Retinal pigment epithelial cell (primary cell): ENCODE data around the gene PODXL.
"Not testable (repeated sequence)": the region's sequence is repeated elsewhere in the genome, so short reads cannot be mapped to it uniquely, and the experiment has no call there.

Source experiments
- DNase-seq: peaks from one replicate; pipeline ENCODE4 v3.0.0-alpha.2; 2010; ENCODE audit warnings: low read depth
- H3K4me3 ChIP-seq: 2 replicates; pipeline ENCODE4 v1.5.1; 2011; ENCODE audit warnings: mild to moderate bottlenecking, low read length, control low read depth, moderate library complexity
- TF ChIP-seq, protein P1 (sequence below): conservative IDR thresholded peaks from 2 replicates; pipeline ENCODE4 v1.5.1; 2011; ENCODE audit warnings: low read depth, low read length, control low read depth, inconsistent platforms

Gene PODXL

DNA sequence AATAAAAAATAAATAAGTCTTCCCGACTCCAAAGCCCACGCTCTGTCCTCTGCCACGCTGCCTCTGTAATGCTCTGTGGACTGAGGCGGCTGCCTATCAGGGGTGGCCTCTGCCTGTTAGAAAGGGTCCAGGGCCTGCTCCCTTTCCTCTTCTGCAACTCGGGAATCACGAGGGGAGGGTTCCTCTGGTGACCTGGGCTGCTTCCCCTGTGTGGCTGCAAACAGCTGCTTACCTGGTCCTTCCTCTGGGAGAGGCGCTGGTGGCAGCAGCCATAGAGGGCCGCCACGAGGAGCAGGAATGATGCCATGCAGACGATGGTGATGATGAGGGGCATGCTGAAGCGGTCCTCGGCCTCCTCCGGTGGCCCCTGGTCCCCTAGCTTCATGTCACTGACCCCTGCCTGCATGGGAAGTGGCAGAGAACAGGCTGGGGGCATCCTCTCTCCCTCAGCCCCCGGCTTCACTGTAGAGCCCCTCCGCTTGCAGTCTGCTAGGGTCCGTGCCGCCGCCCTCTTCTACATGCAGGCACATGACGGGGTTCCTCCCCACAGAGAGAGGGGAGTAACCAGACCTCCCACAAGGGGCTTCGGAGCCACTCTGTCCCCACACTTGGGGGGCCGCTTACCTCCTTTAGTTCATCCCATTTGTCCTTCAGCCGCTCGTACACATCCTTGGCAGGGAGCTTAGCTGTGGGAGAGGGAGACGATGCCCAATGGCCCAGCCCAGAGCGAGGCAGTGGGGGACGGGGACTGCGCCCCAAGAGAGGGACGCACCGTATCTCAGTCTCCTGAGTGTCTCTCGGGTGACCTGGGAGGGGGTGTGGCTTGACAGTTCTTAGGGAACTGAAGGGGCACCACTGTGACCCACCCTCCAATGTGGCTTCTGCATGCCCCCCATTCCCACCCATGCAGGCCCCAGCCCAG, 50.5 kb downstream of the PODXL start:
- DNase-seq, result no peak
- TF ChIP-seq, protein P1, sequence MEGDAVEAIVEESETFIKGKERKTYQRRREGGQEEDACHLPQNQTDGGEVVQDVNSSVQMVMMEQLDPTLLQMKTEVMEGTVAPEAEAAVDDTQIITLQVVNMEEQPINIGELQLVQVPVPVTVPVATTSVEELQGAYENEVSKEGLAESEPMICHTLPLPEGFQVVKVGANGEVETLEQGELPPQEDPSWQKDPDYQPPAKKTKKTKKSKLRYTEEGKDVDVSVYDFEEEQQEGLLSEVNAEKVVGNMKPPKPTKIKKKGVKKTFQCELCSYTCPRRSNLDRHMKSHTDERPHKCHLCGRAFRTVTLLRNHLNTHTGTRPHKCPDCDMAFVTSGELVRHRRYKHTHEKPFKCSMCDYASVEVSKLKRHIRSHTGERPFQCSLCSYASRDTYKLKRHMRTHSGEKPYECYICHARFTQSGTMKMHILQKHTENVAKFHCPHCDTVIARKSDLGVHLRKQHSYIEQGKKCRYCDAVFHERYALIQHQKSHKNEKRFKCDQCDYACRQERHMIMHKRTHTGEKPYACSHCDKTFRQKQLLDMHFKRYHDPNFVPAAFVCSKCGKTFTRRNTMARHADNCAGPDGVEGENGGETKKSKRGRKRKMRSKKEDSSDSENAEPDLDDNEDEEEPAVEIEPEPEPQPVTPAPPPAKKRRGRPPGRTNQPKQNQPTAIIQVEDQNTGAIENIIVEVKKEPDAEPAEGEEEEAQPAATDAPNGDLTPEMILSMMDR, result no peak
- H3K4me3 ChIP-seq, result no peak overlapping the region

DNA sequence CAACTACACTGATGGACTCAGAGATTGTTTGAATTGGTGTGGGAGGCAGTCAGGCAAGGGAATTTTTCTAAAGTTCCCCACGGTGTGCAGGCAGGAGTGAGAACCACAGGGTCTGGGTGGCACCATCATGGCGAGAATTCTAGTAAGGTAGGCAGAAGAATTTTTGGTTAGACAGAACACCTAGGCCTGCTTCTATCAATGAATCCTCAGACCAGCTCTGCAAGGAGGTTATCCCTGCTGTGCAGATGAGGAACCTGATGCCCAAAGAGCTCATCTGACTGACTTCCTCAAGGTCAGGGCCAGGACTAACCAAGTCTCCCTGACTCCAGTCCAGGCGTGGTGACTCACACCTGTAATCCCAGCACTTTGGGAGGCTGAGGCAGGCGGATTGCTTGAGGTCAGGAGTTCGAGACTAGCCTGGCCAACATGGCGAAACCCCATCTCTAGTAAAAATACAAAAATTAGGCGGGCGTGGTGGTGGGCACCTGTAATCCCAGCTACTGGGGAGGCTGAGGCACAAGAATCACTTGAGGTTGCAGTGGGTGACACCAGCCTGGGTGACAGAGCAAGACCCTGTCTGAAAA, 51.3 kb downstream of the PODXL start:
- not testable (repeated sequence) for DNase-seq

DNA sequence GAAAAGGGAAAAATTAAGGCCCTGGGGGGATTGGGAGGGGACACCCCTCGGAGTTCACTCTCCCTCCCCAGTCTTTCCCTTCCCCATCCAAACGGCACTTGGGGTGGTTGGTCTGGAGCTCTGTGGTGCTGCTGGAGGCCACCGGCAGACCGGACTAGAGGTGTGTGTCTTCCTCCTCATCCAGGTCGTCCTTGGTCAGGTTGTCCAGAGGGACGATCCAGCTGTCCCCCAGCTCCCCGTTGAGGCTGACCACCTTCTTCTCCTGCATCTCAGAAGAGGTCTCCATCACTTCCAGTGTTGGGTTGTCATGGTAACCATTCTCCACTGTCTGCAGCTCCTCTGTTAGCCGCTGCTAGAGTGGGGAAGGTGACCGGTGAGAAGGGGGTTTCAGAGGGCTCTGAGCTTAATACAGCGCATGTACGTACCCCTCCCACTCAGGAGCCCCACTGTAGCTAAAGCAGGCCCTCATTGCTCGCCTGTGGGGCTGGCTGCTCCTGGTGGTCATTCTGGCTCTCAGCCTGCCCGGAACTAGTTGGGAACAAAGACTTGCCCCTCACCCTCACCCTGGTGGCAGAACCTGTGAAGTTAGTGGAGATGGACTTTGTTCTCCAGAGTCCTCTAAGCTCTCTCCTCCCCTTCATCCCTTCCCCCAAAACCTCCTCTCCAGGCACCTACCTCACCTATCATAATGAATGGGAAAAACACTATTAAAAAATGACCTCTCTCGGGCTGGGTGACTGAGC, 52.1 kb downstream of the PODXL start:
- DNase-seq, result no peak
- no peak overlapping the region for H3K4me3 ChIP-seq
- TF ChIP-seq, protein P1, result no peak

More for the DNA sequence above, 51.3 kb downstream of the PODXL start:
- not testable (repeated sequence) for H3K4me3 ChIP-seq

DNA sequence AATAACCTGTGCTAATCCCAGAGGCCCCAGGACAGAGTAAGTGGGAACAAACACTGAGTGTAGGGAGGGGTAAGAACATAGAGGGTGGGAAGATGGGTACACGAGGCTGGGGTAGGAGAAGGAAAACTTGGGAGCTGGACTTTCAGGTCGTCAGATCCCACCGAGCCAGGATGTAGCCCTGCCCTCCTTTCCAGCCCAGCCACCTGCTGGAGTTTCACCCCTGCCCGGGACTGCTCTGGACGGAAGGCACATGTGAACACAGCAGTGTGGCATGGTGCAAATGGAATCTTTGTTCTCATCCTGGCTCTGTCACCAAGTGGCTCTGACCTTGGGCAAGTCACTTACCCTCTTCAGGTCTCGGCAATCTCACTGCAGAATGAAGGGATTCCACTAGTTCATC, 52.8 kb downstream of the PODXL start:
- no peak for DNase-seq
- no peak overlapping the region for H3K4me3 ChIP-seq
- TF ChIP-seq, protein P1, result no peak

DNA sequence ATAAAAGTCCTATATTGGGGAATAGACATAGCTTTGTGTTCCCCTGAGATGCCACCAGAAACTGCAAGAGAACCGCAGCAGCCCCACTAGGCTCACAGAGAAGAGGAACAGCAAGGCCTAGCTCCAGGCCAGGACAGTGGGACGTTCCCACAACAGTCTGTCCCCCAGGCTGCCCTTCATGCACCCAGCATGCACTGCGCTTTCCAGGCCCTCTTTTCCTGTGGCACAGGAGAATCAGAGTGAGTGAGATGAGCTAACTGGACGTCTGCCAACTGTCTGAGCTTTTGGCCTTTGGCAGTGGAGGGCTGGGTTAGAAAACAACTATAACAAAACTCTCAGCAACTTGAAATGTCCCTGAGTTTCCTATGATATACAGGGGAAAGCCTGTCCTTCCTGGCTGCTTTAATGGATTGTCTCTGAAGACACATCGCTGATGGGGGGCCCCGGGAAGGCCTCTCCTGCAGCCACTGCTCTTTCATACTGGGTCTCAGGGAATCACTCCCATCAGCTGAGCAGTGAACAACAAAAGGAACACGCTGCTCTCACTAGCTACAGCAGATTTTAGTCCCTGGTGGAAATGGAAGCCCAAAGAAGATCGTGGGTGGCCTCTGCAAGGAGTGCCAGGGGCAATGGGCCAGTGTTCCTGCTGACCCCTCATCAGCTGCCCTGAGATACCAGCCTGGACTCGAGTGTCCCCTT, 53.5 kb downstream of the PODXL start:
- TF ChIP-seq, protein P1, result no peak
- no peak overlapping the region for H3K4me3 ChIP-seq
- DNase-seq, result no peak

DNA sequence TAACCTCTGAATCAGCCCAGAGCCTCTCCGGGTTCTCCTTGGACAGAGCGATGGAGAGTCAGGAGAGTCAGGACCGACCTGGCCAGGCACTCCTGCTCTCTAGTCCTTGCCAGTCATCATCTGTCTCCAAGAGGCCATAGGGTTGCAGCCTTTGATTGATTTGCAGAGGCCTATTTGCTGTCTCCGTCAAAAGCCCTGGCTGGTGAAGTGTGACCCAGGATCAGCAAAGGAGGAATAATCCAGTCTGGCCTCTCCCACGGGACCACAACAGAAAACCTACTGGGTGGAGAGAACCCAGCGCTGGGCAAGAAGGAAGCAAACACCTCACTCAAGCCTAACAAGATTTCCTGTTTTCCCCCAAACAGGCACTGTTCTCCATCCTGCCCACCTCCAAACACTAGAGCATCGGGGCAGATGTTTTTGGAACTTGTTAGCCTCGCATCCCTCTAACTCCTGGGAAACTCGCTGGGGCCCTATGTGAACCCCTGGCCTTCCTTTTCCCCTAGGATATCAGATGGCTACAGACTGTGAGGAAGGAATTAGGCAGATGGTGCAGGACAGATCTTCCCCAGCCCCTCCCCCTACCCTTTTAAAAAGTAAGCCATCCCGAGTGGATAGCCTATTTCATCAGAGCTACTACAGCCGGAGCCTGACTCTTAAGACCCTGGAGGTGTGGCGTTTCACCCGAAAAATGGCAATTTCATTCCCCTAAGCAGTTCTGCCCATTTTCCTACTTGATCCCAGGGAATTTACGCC, 54.3 kb downstream of the PODXL start:
- TF ChIP-seq, protein P1, result no peak
- no peak for DNase-seq
- H3K4me3 ChIP-seq, result no peak overlapping the region

DNA sequence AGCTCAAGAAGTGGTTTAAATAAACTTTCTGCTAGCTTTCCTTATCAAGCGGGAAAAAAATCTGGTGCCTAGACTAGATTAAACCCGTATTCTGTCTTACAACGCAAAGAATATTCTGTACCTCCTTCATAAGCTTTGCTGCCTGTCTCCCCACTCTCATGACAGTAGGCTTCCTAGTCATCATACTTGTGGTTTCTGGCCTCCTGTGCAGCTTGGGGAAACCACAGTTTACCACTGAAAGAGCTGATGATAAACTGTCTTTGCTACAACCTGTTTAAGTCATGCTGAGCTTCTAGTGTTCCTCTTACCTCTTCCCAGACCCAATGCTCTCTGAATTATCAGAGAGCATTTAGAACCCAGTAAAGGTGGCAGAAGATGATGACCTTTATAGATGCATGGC, 55.0 kb downstream of the PODXL start:
- TF ChIP-seq, protein P1, result no peak
- no peak overlapping the region for H3K4me3 ChIP-seq
- no peak for DNase-seq
